Glutamatergic neuron (in vitro differentiated cells): Measurements from ENCODE around the gene PSMA4. TPM values are rescaled to one million over a fixed set of nuclear protein-coding genes. Genes with fewer than 3 reads are reported as not detected.
"Not testable (repeated sequence)": the region's sequence is repeated elsewhere in the genome, so short reads cannot be mapped to it uniquely, and the experiment has no call there.

Experiments used
- DNase-seq: peaks from one replicate; pipeline ENCODE4 v3.0.0; 2022
- H3K27ac Mint-ChIP-seq: one replicate; pipeline ENCODE4 v1.8.0; 2020; ENCODE audit warnings: mild to moderate bottlenecking, mixed read lengths, inconsistent platforms; ENCODE audit not compliant: unreplicated experiment
- H3K27me3 Mint-ChIP-seq: one replicate; pipeline ENCODE4 v1.8.0; 2020; ENCODE audit warnings: mild to moderate bottlenecking, moderate library complexity, mixed read lengths, inconsistent platforms; ENCODE audit not compliant: unreplicated experiment
- H3K36me3 Mint-ChIP-seq: one replicate; pipeline ENCODE4 v1.8.0; 2020; ENCODE audit warnings: mild to moderate bottlenecking, mixed read lengths, inconsistent platforms; ENCODE audit not compliant: unreplicated experiment
- H3K4me1 Mint-ChIP-seq: one replicate; pipeline ENCODE4 v1.8.0; 2020; ENCODE audit warnings: mild to moderate bottlenecking, low read depth, mixed read lengths, inconsistent platforms; ENCODE audit not compliant: unreplicated experiment
- H3K4me3 Mint-ChIP-seq: one replicate; pipeline ENCODE4 v1.8.0; 2020; ENCODE audit warnings: mild to moderate bottlenecking, mixed read lengths, inconsistent platforms; ENCODE audit not compliant: unreplicated experiment
- H3K9me3 Mint-ChIP-seq: one replicate; pipeline ENCODE4 v1.8.0; 2020; ENCODE audit warnings: mild to moderate bottlenecking, moderate library complexity, mixed read lengths, inconsistent platforms; ENCODE audit not compliant: unreplicated experiment
- total RNA-seq: library from RNA; stranded (reverse); fragmentation: NEBNext Ultra II Directional; extraction: Animal tissue kit (Norgen Biotek cat#: 25700); gene quantifications from one replicate; pipeline ENCODE4 v1.2.1, GENCODE V29; 2021; ENCODE audit not compliant: unreplicated experiment
- TF ChIP-seq, protein P1 (sequence below): fragments of 200-600 bp; sonication (generic); IDR thresholded peaks from one replicate; pipeline ENCODE4 v1.5.0; 2021; ENCODE audit not compliant: partially characterized antibody, unreplicated experiment

Gene PSMA4
- total RNA-seq, 1 donor from 2014 or later: 170 TPM

DNA sequence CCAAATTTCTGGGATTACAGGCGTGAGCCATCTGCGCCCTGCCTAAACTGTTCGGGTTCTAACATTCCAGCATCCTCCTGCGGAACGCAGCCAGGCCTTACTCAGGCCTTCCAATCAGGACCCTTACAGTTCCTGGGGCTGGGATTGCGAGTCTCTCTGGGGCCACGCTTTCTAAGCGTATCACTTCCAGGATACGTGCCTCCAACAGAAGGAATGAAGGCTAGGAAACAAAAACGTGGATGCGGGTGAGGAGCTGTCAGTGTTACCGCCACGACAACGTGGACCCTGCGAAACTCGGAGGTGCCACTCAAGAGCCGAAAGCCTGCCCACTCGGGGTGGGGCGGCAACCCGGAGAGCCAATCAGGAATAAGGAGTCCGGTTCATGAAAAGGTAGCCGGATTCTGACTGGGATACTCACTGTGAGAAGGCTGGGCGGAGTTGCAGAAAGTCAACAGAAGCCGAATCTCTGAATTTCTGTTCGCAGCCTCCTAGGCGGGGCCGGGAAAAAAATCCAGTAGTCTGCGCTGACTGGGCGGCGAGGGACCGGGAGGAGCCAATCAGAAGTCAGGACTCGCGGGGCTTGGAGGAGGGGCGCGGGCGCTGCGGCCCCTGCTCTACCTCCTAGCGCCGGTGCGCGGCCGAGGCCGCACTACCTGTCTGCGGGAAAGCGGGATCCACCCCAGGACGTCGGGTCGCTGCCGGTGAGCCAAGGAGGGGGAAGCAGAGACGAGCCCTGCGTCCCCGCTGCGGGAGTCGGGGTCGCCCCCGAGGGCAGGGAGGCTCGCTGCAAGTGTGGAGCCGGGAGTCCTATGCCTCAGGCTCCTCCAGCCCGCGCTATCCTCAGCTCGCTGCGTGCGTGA, 33.0 kb upstream of the PSMA4 start, which contains the start of gene HYKK:
Gene HYKK, plus strand, starts transcription at position 607 of the 860 bp plus-strand sequence. CDS start 5,512 bp downstream, outside the sequence.
- peaks cover 7% of the 10 kb centered on the region for H3K4me1 Mint-ChIP-seq
- peak within 1 kb of the TSS; percentile 46 for H3K27ac Mint-ChIP-seq
- H3K36me3 Mint-ChIP-seq: no peaks in the 10 kb centered on the region
- TF ChIP-seq, protein P1, sequence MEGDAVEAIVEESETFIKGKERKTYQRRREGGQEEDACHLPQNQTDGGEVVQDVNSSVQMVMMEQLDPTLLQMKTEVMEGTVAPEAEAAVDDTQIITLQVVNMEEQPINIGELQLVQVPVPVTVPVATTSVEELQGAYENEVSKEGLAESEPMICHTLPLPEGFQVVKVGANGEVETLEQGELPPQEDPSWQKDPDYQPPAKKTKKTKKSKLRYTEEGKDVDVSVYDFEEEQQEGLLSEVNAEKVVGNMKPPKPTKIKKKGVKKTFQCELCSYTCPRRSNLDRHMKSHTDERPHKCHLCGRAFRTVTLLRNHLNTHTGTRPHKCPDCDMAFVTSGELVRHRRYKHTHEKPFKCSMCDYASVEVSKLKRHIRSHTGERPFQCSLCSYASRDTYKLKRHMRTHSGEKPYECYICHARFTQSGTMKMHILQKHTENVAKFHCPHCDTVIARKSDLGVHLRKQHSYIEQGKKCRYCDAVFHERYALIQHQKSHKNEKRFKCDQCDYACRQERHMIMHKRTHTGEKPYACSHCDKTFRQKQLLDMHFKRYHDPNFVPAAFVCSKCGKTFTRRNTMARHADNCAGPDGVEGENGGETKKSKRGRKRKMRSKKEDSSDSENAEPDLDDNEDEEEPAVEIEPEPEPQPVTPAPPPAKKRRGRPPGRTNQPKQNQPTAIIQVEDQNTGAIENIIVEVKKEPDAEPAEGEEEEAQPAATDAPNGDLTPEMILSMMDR: no peak
- H3K27me3 Mint-ChIP-seq: peaks cover 7% of the 10 kb centered on the region
- peak; percentile 88 for DNase-seq
- peaks cover 3% of the 10 kb centered on the region for H3K9me3 Mint-ChIP-seq
- H3K4me3 Mint-ChIP-seq: peak within 1 kb of the TSS; percentile 98

DNA sequence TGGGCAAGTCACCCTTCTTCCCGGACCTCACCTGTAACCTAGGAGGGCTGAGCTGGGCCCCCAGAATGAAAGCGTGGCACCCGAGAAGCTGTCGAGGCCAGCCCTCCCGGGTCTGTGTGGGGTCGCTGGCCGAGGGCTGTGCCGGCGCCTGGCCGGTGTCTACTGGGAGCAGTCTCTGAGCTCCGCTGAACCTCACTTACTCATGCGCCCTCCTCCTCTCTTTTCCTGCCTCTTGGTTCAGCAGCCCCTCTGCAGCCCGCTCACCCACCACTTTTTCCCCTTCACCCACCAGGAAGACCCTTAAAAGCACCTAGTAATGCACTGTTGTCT, 32.4 kb upstream of the PSMA4 start:
- Mint-ChIP-seq H3K27me3 (peaks cover 7% of the 10 kb centered on the region), H3K27ac (no peak overlapping the region), H3K4me1 (peaks cover 7% of the 10 kb centered on the region), H3K36me3 (no peaks in the 10 kb centered on the region), H3K4me3 (peak overlapping the region; percentile 98), H3K9me3 (peaks cover 3% of the 10 kb centered on the region)
- DNase-seq: no peak
- TF ChIP-seq, protein P1: no peak

DNA sequence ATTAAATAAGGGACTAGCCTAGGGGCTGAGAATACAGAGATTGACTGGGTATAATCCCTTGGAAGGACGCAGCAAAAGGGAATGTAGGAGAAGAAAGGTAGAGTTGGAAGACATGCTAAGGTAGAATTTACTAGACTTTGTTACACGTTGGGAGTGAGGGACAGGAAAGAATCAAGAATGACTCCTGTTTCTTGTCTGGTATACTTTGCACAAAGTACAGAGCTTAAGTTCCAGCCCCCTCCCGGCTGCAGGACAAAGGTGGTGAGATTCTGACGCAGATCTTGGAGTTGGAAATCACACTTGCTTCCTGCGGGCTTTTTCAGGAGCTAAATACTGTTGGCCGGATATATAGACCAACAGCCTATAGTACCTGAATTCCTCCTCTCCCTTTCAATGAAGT, 32.0 kb upstream of the PSMA4 start:
- Mint-ChIP-seq H3K4me1 (peaks cover 7% of the 10 kb centered on the region), H3K4me3 (peak overlapping the region; percentile 98), H3K9me3 (peaks cover 3% of the 10 kb centered on the region), H3K36me3 (no peaks in the 10 kb centered on the region), H3K27ac (no peak overlapping the region), H3K27me3 (peaks cover 7% of the 10 kb centered on the region)
- TF ChIP-seq, protein P1: no peak
- DNase-seq: no peak

DNA sequence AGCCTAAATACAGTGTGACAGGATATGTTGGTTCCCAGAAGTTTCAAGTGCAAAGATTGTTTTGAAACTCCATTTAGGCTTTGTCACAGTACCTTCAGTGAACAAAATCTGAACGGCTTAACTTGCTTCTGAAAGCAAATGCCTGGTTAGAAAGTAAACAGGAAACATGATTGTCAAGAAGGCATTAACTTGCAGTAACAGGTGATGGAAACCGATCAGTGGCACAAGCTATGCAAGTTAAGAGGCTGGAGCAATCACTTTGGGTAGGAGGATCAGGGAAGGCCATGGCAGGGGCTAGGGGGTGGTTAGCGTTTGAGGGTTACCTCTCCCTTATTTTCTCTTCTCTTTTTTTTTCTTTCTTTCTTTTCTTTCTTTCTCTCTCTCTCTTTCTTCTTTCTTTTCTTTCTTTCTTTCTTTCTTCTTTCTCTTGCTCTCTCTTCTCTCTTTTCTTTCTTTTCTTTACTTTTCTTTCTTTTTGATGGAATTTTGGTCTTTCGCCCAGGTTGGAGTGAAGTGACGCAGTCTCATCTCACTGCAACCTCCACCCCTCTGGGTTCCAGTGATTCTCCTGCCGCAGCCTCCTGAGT, 30.4 kb upstream of the PSMA4 start:
- DNase-seq: no peak
- Mint-ChIP-seq H3K27me3 (peaks cover 7% of the 10 kb centered on the region), H3K27ac (no peak overlapping the region), H3K4me3 (no peak overlapping the region), H3K36me3 (no peaks in the 10 kb centered on the region), H3K4me1 (peaks cover 7% of the 10 kb centered on the region), H3K9me3 (peaks cover 3% of the 10 kb centered on the region)
- TF ChIP-seq, protein P1: no peak

DNA sequence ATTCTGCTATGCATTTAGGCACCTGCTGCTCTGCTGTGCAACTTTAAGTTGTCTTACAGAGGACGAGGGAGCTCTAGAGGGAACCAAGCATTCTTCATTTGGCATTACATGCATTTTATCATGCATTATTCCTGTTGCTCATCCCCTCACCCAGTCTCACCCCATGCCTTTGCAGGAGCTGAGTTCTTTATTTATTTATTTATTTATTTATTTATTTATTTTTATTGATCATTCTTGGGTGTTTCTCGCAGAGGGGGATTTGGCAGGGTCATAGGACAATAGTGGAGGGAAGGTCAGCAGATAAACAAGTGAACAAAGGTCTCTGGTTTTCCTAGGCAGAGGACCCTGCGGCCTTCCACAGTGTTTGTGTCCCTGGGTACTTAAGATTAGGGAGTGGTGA, 20.2 kb upstream of the PSMA4 start:
- H3K27me3 Mint-ChIP-seq, H3K4me1 Mint-ChIP-seq, H3K9me3 Mint-ChIP-seq, DNase-seq, H3K4me3 Mint-ChIP-seq, H3K27ac Mint-ChIP-seq: not testable (repeated sequence)
- peaks cover 10% of the 10 kb centered on the region for H3K36me3 Mint-ChIP-seq
